ENCODE data around the gene NRXN3.
A peak's percentile ranks its signal among the peaks of the same experiment; 100 is the strongest.

The NRXN3 gene

GRCh38 chr14:78162202-78162601, 8.0 kb upstream of the NRXN3 start:
- ChIA-PET CTCF (no interaction called here), POLR2A (no interaction called here)
- no peak for TF ChIP-seq CTCF (IDR thresholded peaks at IDR 0.05; ENCODE audit: control extremely low read depth, extremely low read depth, low read depth, missing control alignments)
- no peak for DNase-seq (ENCODE audit: extremely low spot score)

GRCh38 chr14:78164226-78164853, 5.8 kb upstream of the NRXN3 start:
- TF ChIP-seq CTCF (IDR thresholded peaks at IDR 0.05; ENCODE audit: control extremely low read depth, extremely low read depth, low read depth, missing control alignments), result peak; percentile 38
- POLR2A ChIA-PET, result no interaction called here
- peak; percentile 29 for DNase-seq (ENCODE audit: extremely low spot score)
- CTCF ChIA-PET, result interaction anchor here (0.8 to 1.0 kb wide), 2 partner anchors 11 to 402 kb away, joined by 4 to 5 read pairs; no protein-coding TSS in a partner anchor

GRCh38 chr14:78172428-78172827, 2.3 kb downstream of the NRXN3 start:
- CTCF ChIA-PET, result no interaction called here
- no peak for TF ChIP-seq CTCF (IDR thresholded peaks at IDR 0.05; ENCODE audit: control extremely low read depth, extremely low read depth, low read depth, missing control alignments)
- DNase-seq (ENCODE audit: extremely low spot score), result no peak
- POLR2A ChIA-PET, result no interaction called here

GRCh38 chr14:78173346-78174035, 3.3 kb downstream of the NRXN3 start:
- TF ChIP-seq CTCF (IDR thresholded peaks at IDR 0.05; ENCODE audit: control extremely low read depth, extremely low read depth, low read depth, missing control alignments), result no peak
- CTCF ChIA-PET, result no interaction called here
- POLR2A ChIA-PET, result no interaction called here
- no peak for DNase-seq (ENCODE audit: extremely low spot score)

- ChIA-PET CTCF (no interaction called here), POLR2A (no interaction called here)
- TF ChIP-seq CTCF (IDR thresholded peaks at IDR 0.05; ENCODE audit: control extremely low read depth, extremely low read depth, low read depth, missing control alignments), result no peak
- DNase-seq (ENCODE audit: extremely low spot score), result no peak
Measured at GRCh38 chr14:78175412-78175811, 5.2 kb downstream of the NRXN3 start.

- no peak for TF ChIP-seq CTCF (IDR thresholded peaks at IDR 0.05; ENCODE audit: control extremely low read depth, extremely low read depth, low read depth, missing control alignments)
- ChIA-PET POLR2A (no interaction called here), CTCF (no interaction called here)
- DNase-seq (ENCODE audit: extremely low spot score), result no peak
Measured at GRCh38 chr14:78178071-78178470, 7.9 kb downstream of the NRXN3 start.
